Measurements from ENCODE around the gene SMG5.

Gene SMG5

DNA sequence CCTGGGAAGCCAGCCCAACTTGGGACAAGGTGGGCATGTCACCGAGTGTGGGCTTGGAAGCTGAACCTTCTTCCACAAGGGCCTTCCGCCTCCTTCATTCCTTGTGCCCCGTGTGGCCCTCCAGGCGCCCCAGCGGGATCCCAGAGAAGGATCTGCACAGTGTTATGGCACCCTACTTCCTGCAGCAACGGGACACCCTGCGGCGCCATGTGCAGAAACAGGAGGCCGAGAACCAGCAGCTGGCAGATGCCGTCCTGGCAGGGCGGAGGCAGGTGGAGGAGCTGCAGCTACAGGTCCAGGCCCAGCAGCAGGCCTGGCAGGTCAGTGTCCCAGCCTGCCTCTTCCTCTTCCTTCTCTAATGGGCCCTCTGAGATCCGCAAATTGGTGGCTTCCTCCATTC lies 46.5 kb downstream of the SMG5 start:
- DNase-seq (ENCODE audit: low spot score), result no peak
- TF ChIP-seq, protein P1, sequence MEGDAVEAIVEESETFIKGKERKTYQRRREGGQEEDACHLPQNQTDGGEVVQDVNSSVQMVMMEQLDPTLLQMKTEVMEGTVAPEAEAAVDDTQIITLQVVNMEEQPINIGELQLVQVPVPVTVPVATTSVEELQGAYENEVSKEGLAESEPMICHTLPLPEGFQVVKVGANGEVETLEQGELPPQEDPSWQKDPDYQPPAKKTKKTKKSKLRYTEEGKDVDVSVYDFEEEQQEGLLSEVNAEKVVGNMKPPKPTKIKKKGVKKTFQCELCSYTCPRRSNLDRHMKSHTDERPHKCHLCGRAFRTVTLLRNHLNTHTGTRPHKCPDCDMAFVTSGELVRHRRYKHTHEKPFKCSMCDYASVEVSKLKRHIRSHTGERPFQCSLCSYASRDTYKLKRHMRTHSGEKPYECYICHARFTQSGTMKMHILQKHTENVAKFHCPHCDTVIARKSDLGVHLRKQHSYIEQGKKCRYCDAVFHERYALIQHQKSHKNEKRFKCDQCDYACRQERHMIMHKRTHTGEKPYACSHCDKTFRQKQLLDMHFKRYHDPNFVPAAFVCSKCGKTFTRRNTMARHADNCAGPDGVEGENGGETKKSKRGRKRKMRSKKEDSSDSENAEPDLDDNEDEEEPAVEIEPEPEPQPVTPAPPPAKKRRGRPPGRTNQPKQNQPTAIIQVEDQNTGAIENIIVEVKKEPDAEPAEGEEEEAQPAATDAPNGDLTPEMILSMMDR (IDR thresholded peaks at IDR 0.05; ENCODE audit: extremely low read depth, missing control alignments), result no peak

- TF ChIP-seq, protein P1 (IDR thresholded peaks at IDR 0.05; ENCODE audit: extremely low read depth, missing control alignments), result no peak
- no peak for DNase-seq (ENCODE audit: low spot score)
These were observed 49.0 kb downstream of the SMG5 start for GRCh38 chr1:156233426-156234127.

- no peak for DNase-seq (ENCODE audit: low spot score)
- TF ChIP-seq, protein P1 (IDR thresholded peaks at IDR 0.05; ENCODE audit: extremely low read depth, missing control alignments), result no peak
These were observed 50.3 kb downstream of the SMG5 start for GRCh38 chr1:156232201-156232894.

GRCh38 chr1:156230473-156230837 lies 52.2 kb downstream of the SMG5 start:
- no peak for DNase-seq (ENCODE audit: low spot score)
- TF ChIP-seq, protein P1 (IDR thresholded peaks at IDR 0.05; ENCODE audit: extremely low read depth, missing control alignments), result no peak

DNA sequence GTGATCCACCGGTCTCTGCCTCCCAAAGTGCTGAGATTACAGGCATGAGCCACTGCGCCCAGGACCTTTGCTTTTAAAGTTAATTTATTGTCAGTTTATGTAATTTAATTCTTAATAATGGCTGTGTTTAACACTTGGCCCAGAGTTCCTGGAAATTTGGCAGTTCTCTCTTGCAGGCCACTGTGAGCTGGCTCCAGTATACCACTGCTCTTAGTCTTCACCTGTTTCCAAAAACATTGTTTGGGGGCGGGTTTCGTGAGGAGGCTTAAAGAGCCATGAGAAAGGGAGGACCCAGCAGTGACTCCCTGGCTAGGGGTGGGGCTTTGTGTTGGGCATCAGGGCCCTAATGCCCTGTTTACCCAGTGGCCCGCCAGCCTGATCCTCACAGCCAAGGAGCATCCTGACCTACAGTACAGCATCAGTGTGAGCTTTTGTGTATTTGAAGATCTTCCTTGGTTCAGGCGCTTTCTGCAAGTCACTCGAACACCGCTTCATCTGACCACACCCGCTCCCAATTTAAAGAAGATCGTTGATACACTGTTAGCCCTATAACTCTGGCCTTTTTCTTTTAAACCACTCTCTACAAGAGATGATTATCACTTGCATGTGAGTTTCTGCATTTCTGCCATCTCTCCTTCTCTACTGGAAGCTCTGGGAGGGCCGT lies 52.7 kb downstream of the SMG5 start:
- TF ChIP-seq, protein P1 (IDR thresholded peaks at IDR 0.05; ENCODE audit: extremely low read depth, missing control alignments), result no peak
- DNase-seq (ENCODE audit: low spot score), result no peak

- DNase-seq (ENCODE audit: low spot score), result no peak
- TF ChIP-seq, protein P1 (IDR thresholded peaks at IDR 0.05; ENCODE audit: extremely low read depth, missing control alignments), result no peak
These were observed 54.1 kb downstream of the SMG5 start for GRCh38 chr1:156228501-156228900.

GRCh38 chr1:156226782-156227181 lies 55.8 kb downstream of the SMG5 start:
- TF ChIP-seq, protein P1 (IDR thresholded peaks at IDR 0.05; ENCODE audit: extremely low read depth, missing control alignments), result no peak
- no peak for DNase-seq (ENCODE audit: low spot score)

Data from GM20000 (cell line).